OCI-LY7 (cell line): ENCODE results near the gene KCNMA1.

Source experiments
- EZH2phosphoT487 ChIP-seq: fragments of 200-600 bp; sonication (generic); IDR thresholded peaks from 2 replicates; pipeline ENCODE4 v1.6.1; 2018; ENCODE audit warnings: low read depth, borderline replicate concordance, mild to moderate bottlenecking, mixed run types, antibody characterized with exemption, low read length, moderate library complexity, mixed read lengths
- TF ChIP-seq, protein P1 (sequence below): fragments of 200-600 bp; sonication (generic); conservative IDR thresholded peaks from 2 replicates; pipeline ENCODE4 v1.5.1; 2014; ENCODE audit warnings: mild to moderate bottlenecking, antibody characterized with exemption, low read length, moderate library complexity, mixed read lengths

DNA sequence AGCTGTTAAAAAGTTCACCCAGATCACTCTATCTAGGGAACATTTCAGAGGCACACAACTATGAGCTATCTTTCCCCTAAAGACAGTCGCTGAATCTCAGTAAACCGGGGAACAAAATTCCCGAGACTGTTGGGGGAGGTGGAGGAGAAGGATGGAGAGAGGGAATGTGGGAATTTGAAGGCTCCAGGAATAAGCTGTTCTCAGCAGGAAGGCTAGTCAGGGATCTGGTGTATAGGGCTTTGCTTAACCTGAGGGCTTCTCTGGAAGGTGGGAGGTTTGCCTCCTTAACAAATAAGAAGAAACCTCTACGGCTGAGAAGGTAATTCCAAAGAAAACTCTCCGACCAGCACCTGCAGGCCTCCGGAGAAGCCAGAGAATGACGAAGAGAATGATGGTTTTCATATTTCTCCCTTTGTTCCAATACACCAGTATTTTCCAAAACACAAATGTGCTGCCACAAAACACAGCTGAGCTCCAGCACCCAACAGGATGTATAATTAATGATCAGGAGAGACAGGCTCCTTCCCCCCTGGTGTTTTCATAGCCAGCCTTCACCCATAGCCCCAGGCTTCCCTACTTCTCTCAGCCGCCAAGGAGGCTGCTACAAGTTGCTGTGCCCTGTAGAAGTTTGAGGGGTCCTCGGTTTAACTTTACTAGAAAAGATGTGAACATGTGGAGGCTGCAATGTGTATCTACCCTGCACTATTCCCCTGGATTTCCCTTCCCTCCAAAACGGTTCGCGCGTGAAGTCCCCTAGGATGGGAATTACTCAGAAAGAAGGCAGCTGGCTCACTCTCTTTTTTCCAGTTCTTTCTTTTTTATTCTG, 2.0 kb downstream of the KCNMA1 start:
- TF ChIP-seq, protein P1, sequence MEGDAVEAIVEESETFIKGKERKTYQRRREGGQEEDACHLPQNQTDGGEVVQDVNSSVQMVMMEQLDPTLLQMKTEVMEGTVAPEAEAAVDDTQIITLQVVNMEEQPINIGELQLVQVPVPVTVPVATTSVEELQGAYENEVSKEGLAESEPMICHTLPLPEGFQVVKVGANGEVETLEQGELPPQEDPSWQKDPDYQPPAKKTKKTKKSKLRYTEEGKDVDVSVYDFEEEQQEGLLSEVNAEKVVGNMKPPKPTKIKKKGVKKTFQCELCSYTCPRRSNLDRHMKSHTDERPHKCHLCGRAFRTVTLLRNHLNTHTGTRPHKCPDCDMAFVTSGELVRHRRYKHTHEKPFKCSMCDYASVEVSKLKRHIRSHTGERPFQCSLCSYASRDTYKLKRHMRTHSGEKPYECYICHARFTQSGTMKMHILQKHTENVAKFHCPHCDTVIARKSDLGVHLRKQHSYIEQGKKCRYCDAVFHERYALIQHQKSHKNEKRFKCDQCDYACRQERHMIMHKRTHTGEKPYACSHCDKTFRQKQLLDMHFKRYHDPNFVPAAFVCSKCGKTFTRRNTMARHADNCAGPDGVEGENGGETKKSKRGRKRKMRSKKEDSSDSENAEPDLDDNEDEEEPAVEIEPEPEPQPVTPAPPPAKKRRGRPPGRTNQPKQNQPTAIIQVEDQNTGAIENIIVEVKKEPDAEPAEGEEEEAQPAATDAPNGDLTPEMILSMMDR: no peak
- TF ChIP-seq EZH2phosphoT487: no peak
